ENCODE data around the gene ZNF860.

The ZNF860 gene

GRCh38 chr3:31955581-31955980 lies 26.0 kb upstream of the ZNF860 start:
- H3K14ac ChIP-seq (ENCODE audit: low read length), result no peak overlapping the region
- no peak overlapping the region for H4K91ac ChIP-seq (ENCODE audit: low read depth, low read length, poor library complexity)
- H2AFZ ChIP-seq (ENCODE audit: low read length), result no peak overlapping the region
- H3K4ac ChIP-seq (ENCODE audit: low read length), result no peak overlapping the region
- no peak overlapping the region for H3K18ac ChIP-seq (ENCODE audit: low read length)
- H3K9me3 ChIP-seq (replicated peaks in 1 of 2; ENCODE audit: control insufficient read depth in 2 of 2, insufficient read depth in 1 of 2, low read depth in 1 of 2, low read length in 2 of 2), result peaks cover 7 to 9% of the 10 kb centered on the region in 2 donors
- H3K4me1 ChIP-seq (ENCODE audit: control insufficient read depth in 2 of 2, insufficient read depth in 1 of 2, low read depth in 1 of 2, low read length in 2 of 2), result peaks cover 3 to 11% of the 10 kb centered on the region in 2 donors
- no peak overlapping the region for H2BK15ac ChIP-seq (ENCODE audit: low read length)
- no peak overlapping the region for H2BK12ac ChIP-seq (ENCODE audit: low read length)
- H3K79me1 ChIP-seq (ENCODE audit: low read depth, low read length), result no peaks in the 10 kb centered on the region
- H2AK5ac ChIP-seq (ENCODE audit: low read depth, low read length), result no peak overlapping the region
- DNase-seq (ENCODE audit: low spot score), result no peak
- no peak overlapping the region for H3K4me3 ChIP-seq (ENCODE audit: low read length in 2 of 2)
- H2BK5ac ChIP-seq (ENCODE audit: low read length), result no peak overlapping the region
- no peak overlapping the region for H2BK120ac ChIP-seq (ENCODE audit: low read depth, low read length)
- H3K36me3 ChIP-seq (replicated peaks in 1 of 2; ENCODE audit: control insufficient read depth in 2 of 2, insufficient read depth in 2 of 2, low read length in 2 of 2), result no peaks in the 10 kb centered on the region
- H3K4me2 ChIP-seq (ENCODE audit: insufficient read depth, low read length, poor library complexity, severe bottlenecking), result no peak overlapping the region
- H3K9ac ChIP-seq (ENCODE audit: low read depth, low read length, poor library complexity), result no peak overlapping the region
- H3K23ac ChIP-seq (ENCODE audit: low read depth, low read length, poor library complexity), result no peak overlapping the region
- H3K27me3 ChIP-seq (ENCODE audit: control insufficient read depth in 3 of 3, insufficient read depth in 3 of 3, low read depth in 1 of 3, low read length in 3 of 3), result no peaks in the 10 kb centered on the region
- no peak overlapping the region for H3K27ac ChIP-seq (replicated peaks; ENCODE audit: low read length)
- no peak overlapping the region for H4K8ac ChIP-seq (ENCODE audit: low read depth, low read length)

GRCh38 chr3:31957106-31957505 lies 24.4 kb upstream of the ZNF860 start:
- no peak overlapping the region for H3K18ac ChIP-seq (ENCODE audit: low read length)
- H4K91ac ChIP-seq (ENCODE audit: low read depth, low read length, poor library complexity), result no peak overlapping the region
- no peaks in the 10 kb centered on the region for H3K79me1 ChIP-seq (ENCODE audit: low read depth, low read length)
- H3K4me1 ChIP-seq (ENCODE audit: control insufficient read depth in 2 of 2, insufficient read depth in 1 of 2, low read depth in 1 of 2, low read length in 2 of 2), result peaks cover 3 to 11% of the 10 kb centered on the region in 2 donors
- peaks cover 7 to 9% of the 10 kb centered on the region in 2 donors for H3K9me3 ChIP-seq (replicated peaks in 1 of 2; ENCODE audit: control insufficient read depth in 2 of 2, insufficient read depth in 1 of 2, low read depth in 1 of 2, low read length in 2 of 2)
- no peaks in the 10 kb centered on the region for H3K36me3 ChIP-seq (replicated peaks in 1 of 2; ENCODE audit: control insufficient read depth in 2 of 2, insufficient read depth in 2 of 2, low read length in 2 of 2)
- H3K4me3 ChIP-seq (ENCODE audit: low read length in 2 of 2), result no peak overlapping the region
- no peak overlapping the region for H2BK120ac ChIP-seq (ENCODE audit: low read depth, low read length)
- H3K4ac ChIP-seq (ENCODE audit: low read length), result no peak overlapping the region
- no peak overlapping the region for H4K8ac ChIP-seq (ENCODE audit: low read depth, low read length)
- H2AK5ac ChIP-seq (ENCODE audit: low read depth, low read length), result no peak overlapping the region
- H2AFZ ChIP-seq (ENCODE audit: low read length), result no peak overlapping the region
- H2BK12ac ChIP-seq (ENCODE audit: low read length), result no peak overlapping the region
- H3K27ac ChIP-seq (replicated peaks; ENCODE audit: low read length), result no peak overlapping the region
- H3K14ac ChIP-seq (ENCODE audit: low read length), result no peak overlapping the region
- no peaks in the 10 kb centered on the region for H3K27me3 ChIP-seq (ENCODE audit: control insufficient read depth in 3 of 3, insufficient read depth in 3 of 3, low read depth in 1 of 3, low read length in 3 of 3)
- H3K23ac ChIP-seq (ENCODE audit: low read depth, low read length, poor library complexity), result no peak overlapping the region
- H2BK5ac ChIP-seq (ENCODE audit: low read length), result no peak overlapping the region
- no peak for DNase-seq (ENCODE audit: low spot score)
- no peak overlapping the region for H2BK15ac ChIP-seq (ENCODE audit: low read length)
- no peak overlapping the region for H3K9ac ChIP-seq (ENCODE audit: low read depth, low read length, poor library complexity)
- no peak overlapping the region for H3K4me2 ChIP-seq (ENCODE audit: insufficient read depth, low read length, poor library complexity, severe bottlenecking)
- no CpG with 5 or more reads among the region's 3 CpGs for WGBS, 2 donors (ENCODE audit: extremely low coverage in 2 of 2, insufficient read length in 2 of 2, insufficient replicate concordance in 1 of 2)

- no peak for DNase-seq (ENCODE audit: low spot score)
Measured at GRCh38 chr3:31958701-31959152, 22.8 kb upstream of the ZNF860 start.

GRCh38 chr3:31959251-31959650 lies 22.3 kb upstream of the ZNF860 start:
- H3K36me3 ChIP-seq (replicated peaks in 1 of 2; ENCODE audit: control insufficient read depth in 2 of 2, insufficient read depth in 2 of 2, low read length in 2 of 2), result no peaks in the 10 kb centered on the region
- no peak overlapping the region for H3K18ac ChIP-seq (ENCODE audit: low read length)
- no peak overlapping the region for H2BK15ac ChIP-seq (ENCODE audit: low read length)
- no peaks in the 10 kb centered on the region for H3K27me3 ChIP-seq (ENCODE audit: control insufficient read depth in 3 of 3, insufficient read depth in 3 of 3, low read depth in 1 of 3, low read length in 3 of 3)
- no peak overlapping the region for H3K27ac ChIP-seq (replicated peaks; ENCODE audit: low read length)
- no peak for DNase-seq (ENCODE audit: low spot score)
- WGBS, 2 donors (ENCODE audit: extremely low coverage in 2 of 2, insufficient read length in 2 of 2, insufficient replicate concordance in 1 of 2), result no CpG with 5 or more reads among the region's 2 CpGs
- no peak overlapping the region for H3K4me3 ChIP-seq (ENCODE audit: low read length in 2 of 2)
- no peak overlapping the region for H4K91ac ChIP-seq (ENCODE audit: low read depth, low read length, poor library complexity)
- no peak overlapping the region for H2AK5ac ChIP-seq (ENCODE audit: low read depth, low read length)
- no peak overlapping the region for H4K8ac ChIP-seq (ENCODE audit: low read depth, low read length)
- no peak overlapping the region for H2AFZ ChIP-seq (ENCODE audit: low read length)
- H3K4ac ChIP-seq (ENCODE audit: low read length), result no peak overlapping the region
- no peak overlapping the region for H2BK5ac ChIP-seq (ENCODE audit: low read length)
- H3K4me2 ChIP-seq (ENCODE audit: insufficient read depth, low read length, poor library complexity, severe bottlenecking), result no peak overlapping the region
- H3K14ac ChIP-seq (ENCODE audit: low read length), result no peak overlapping the region
- no peak overlapping the region for H2BK12ac ChIP-seq (ENCODE audit: low read length)
- peaks cover 7 to 9% of the 10 kb centered on the region in 2 donors for H3K9me3 ChIP-seq (replicated peaks in 1 of 2; ENCODE audit: control insufficient read depth in 2 of 2, insufficient read depth in 1 of 2, low read depth in 1 of 2, low read length in 2 of 2)
- no peaks in the 10 kb centered on the region for H3K79me1 ChIP-seq (ENCODE audit: low read depth, low read length)
- H2BK120ac ChIP-seq (ENCODE audit: low read depth, low read length), result no peak overlapping the region
- no peak overlapping the region for H3K23ac ChIP-seq (ENCODE audit: low read depth, low read length, poor library complexity)
- H3K4me1 ChIP-seq (ENCODE audit: control insufficient read depth in 2 of 2, insufficient read depth in 1 of 2, low read depth in 1 of 2, low read length in 2 of 2), result peaks cover 3 to 11% of the 10 kb centered on the region in 2 donors
- no peak overlapping the region for H3K9ac ChIP-seq (ENCODE audit: low read depth, low read length, poor library complexity)

More at GRCh38 chr3:31958701-31959152, 22.8 kb upstream of the ZNF860 start:
- no peak overlapping the region for H2BK15ac ChIP-seq (ENCODE audit: low read length)
- H3K4me3 ChIP-seq (ENCODE audit: low read length in 2 of 2), result no peak overlapping the region
- no peak overlapping the region for H4K8ac ChIP-seq (ENCODE audit: low read depth, low read length)
- H3K23ac ChIP-seq (ENCODE audit: low read depth, low read length, poor library complexity), result no peak overlapping the region
- peaks cover 3 to 11% of the 10 kb centered on the region in 2 donors for H3K4me1 ChIP-seq (ENCODE audit: control insufficient read depth in 2 of 2, insufficient read depth in 1 of 2, low read depth in 1 of 2, low read length in 2 of 2)
- H2AFZ ChIP-seq (ENCODE audit: low read length), result no peak overlapping the region
- peaks cover 7 to 9% of the 10 kb centered on the region in 2 donors for H3K9me3 ChIP-seq (replicated peaks in 1 of 2; ENCODE audit: control insufficient read depth in 2 of 2, insufficient read depth in 1 of 2, low read depth in 1 of 2, low read length in 2 of 2)
- H3K14ac ChIP-seq (ENCODE audit: low read length), result no peak overlapping the region
- no CpG with 5 or more reads among the region's 3 CpGs for WGBS, 2 donors (ENCODE audit: extremely low coverage in 2 of 2, insufficient read length in 2 of 2, insufficient replicate concordance in 1 of 2)
- H3K27me3 ChIP-seq (ENCODE audit: control insufficient read depth in 3 of 3, insufficient read depth in 3 of 3, low read depth in 1 of 3, low read length in 3 of 3), result no peaks in the 10 kb centered on the region
- H2BK5ac ChIP-seq (ENCODE audit: low read length), result no peak overlapping the region
- no peak overlapping the region for H3K27ac ChIP-seq (replicated peaks; ENCODE audit: low read length)
- H2BK12ac ChIP-seq (ENCODE audit: low read length), result no peak overlapping the region
- no peak overlapping the region for H2AK5ac ChIP-seq (ENCODE audit: low read depth, low read length)
- H3K4me2 ChIP-seq (ENCODE audit: insufficient read depth, low read length, poor library complexity, severe bottlenecking), result no peak overlapping the region
- no peak overlapping the region for H3K4ac ChIP-seq (ENCODE audit: low read length)
- no peak overlapping the region for H3K9ac ChIP-seq (ENCODE audit: low read depth, low read length, poor library complexity)
- no peaks in the 10 kb centered on the region for H3K36me3 ChIP-seq (replicated peaks in 1 of 2; ENCODE audit: control insufficient read depth in 2 of 2, insufficient read depth in 2 of 2, low read length in 2 of 2)
- no peak overlapping the region for H2BK120ac ChIP-seq (ENCODE audit: low read depth, low read length)
- no peak overlapping the region for H4K91ac ChIP-seq (ENCODE audit: low read depth, low read length, poor library complexity)
- no peaks in the 10 kb centered on the region for H3K79me1 ChIP-seq (ENCODE audit: low read depth, low read length)
- no peak overlapping the region for H3K18ac ChIP-seq (ENCODE audit: low read length)

Measured in neuronal stem cell (in vitro differentiated cells).